Natural killer cell (primary cell): ENCODE data around the gene PHACTR3. TPM values are rescaled to one million over a fixed set of nuclear protein-coding genes. Genes with fewer than 3 reads are reported as not detected.

ENCODE experiments used
- ATAC-seq, 3 donors: fragments of 150-1000 bp in 2 of 3; fragments of 200-7000 bp in 1 of 3; cut with Tn5 transposase; 1 replicate in 1 of 3; 2 replicates in 2 of 3; pipeline ENCODE4 v1.10.0; 2021; ENCODE audit warnings: mild to moderate bottlenecking in 2 of 3, moderate library complexity in 2 of 3
- DNase-seq, 2 donors: peaks; one replicate each; pipeline versions ENCODE4 v3.0.0 to v3.0.0-alpha.2; 2013 to 2021; ENCODE audit warnings: mixed read lengths in 1 of 2
- H3K27ac ChIP-seq: one replicate; pipeline ENCODE4 v1.5.1; 2013; ENCODE audit warnings: mild to moderate bottlenecking, low read length
- H3K27me3 ChIP-seq: one replicate; pipeline ENCODE4 v1.6.1; 2013; ENCODE audit warnings: low read length; ENCODE audit not compliant: control insufficient read depth, insufficient read depth
- H3K36me3 ChIP-seq: one replicate; pipeline ENCODE4 v1.6.1; 2013; ENCODE audit warnings: low read length; ENCODE audit not compliant: control insufficient read depth, insufficient read depth
- H3K4me1 ChIP-seq: one replicate; pipeline ENCODE4 v1.6.1; 2013; ENCODE audit warnings: low read length; ENCODE audit not compliant: control insufficient read depth, insufficient read depth
- H3K4me3 ChIP-seq: one replicate; pipeline ENCODE4 v1.5.1; 2013; ENCODE audit warnings: low read length
- H3K9me3 ChIP-seq: one replicate; pipeline ENCODE4 v1.6.1; 2013; ENCODE audit warnings: low read length; ENCODE audit not compliant: control insufficient read depth, insufficient read depth
- H3K27ac Mint-ChIP-seq, 2 donors: one replicate each; pipeline ENCODE4 v1.8.0; 2022; ENCODE audit warnings: mild to moderate bottlenecking in 2 of 2, mixed read lengths in 2 of 2, moderate library complexity in 1 of 2
- H3K27me3 Mint-ChIP-seq, 2 donors: one replicate each; pipeline ENCODE4 v1.8.0; 2022; ENCODE audit warnings: low read depth in 2 of 2, mixed read lengths in 2 of 2
- H3K36me3 Mint-ChIP-seq: one replicate; pipeline ENCODE4 v1.8.0; 2022; ENCODE audit warnings: mixed read lengths
- H3K4me1 Mint-ChIP-seq, 2 donors: one replicate each; pipeline ENCODE4 v1.8.0; 2022; ENCODE audit warnings: mixed read lengths in 2 of 2
- H3K4me3 Mint-ChIP-seq: one replicate; pipeline ENCODE4 v1.8.0; 2022; ENCODE audit warnings: mild to moderate bottlenecking, moderate library complexity, mixed read lengths
- H3K9me3 Mint-ChIP-seq, 2 donors: one replicate each; pipeline ENCODE4 v1.8.0; 2022; ENCODE audit warnings: mixed read lengths in 2 of 2
- CTCF ChIP-seq: fragments of 200-600 bp; IDR thresholded peaks from one replicate; pipeline ENCODE4 v1.8.0; 2022; ENCODE audit warnings: antibody characterized with exemption
- WGBS: methylation state at CpG from one replicate; pipeline ENCODE4 v1.1.7; 2013; ENCODE audit warnings: missing lambda C conversion rate; ENCODE audit not compliant: insufficient coverage; 5-methylcytosine and 5-hydroxymethylcytosine counted together
- intact Hi-C: fragments of 100-400 bp; cut with micrococcal nuclease; formaldehyde crosslinking; loops from one replicate; pipeline ENCODE4 v1.14.2; 2022
- total RNA-seq, 4 donors: library from RNA; stranded (reverse); fragments of 120-200 nt in 1 of 4; gene quantifications; one replicate each; pipeline versions ENCODE4 v1.2.3 to v1.2.4, GENCODE V29; 2013 to 2022

PHACTR3 gene
- total RNA-seq, 3 donors from 2014 or later (not counting 1 experiment from before 2014, with no cell fraction given): not detected

GRCh38 chr20:59605601-59606364 lies 1.4 kb downstream of the PHACTR3 start:
- Histone ChIP-seq H3K4me1 (no peaks in the 10 kb centered on the region), H3K36me3 (no peaks in the 10 kb centered on the region), H3K27me3 (peaks cover 5% of the 10 kb centered on the region), H3K9me3 (no peaks in the 10 kb centered on the region), H3K4me3 (no peak overlapping the region), H3K27ac (no peak overlapping the region)
- H3K4me1 Mint-ChIP-seq: no peaks in the 10 kb centered on the region
- ATAC-seq: no peak
- peaks cover 33 to 46% of the 10 kb centered on the region in 2 donors for H3K27me3 Mint-ChIP-seq
- DNase-seq: no peak
- no peak for TF ChIP-seq CTCF
- no peaks in the 10 kb centered on the region for H3K9me3 Mint-ChIP-seq
- WGBS: 16% methylated on average over 17 of the region's 26 CpGs
- no peaks in the 10 kb centered on the region for H3K36me3 Mint-ChIP-seq
- H3K27ac Mint-ChIP-seq: no peak overlapping the region
- intact Hi-C loops: no loop called here
- H3K4me3 Mint-ChIP-seq: no peak overlapping the region

- peaks cover 5% of the 10 kb centered on the region for H3K27me3 ChIP-seq
- no peak overlapping the region for H3K4me3 Mint-ChIP-seq
These were observed 2.2 kb downstream of the PHACTR3 start for GRCh38 chr20:59606566-59606965.

GRCh38 chr20:59608396-59608795 lies 4.1 kb downstream of the PHACTR3 start:
- Mint-ChIP-seq H3K9me3 (no peaks in the 10 kb centered on the region), H3K36me3 (no peaks in the 10 kb centered on the region), H3K27me3 (peaks cover 26 to 37% of the 10 kb centered on the region in 2 donors), H3K4me1 (no peaks in the 10 kb centered on the region), H3K4me3 (no peak overlapping the region), H3K27ac (no peak overlapping the region)
- H3K27me3 ChIP-seq: peaks cover 4% of the 10 kb centered on the region
- no peak for DNase-seq
- no peak overlapping the region for H3K4me3 ChIP-seq
- H3K27ac ChIP-seq: no peak overlapping the region
- H3K9me3 ChIP-seq: no peaks in the 10 kb centered on the region
- no peaks in the 10 kb centered on the region for H3K36me3 ChIP-seq
- TF ChIP-seq CTCF: no peak
- ATAC-seq: no peak
- H3K4me1 ChIP-seq: no peaks in the 10 kb centered on the region
- intact Hi-C loops: no loop called here
- 84% methylated on average over 6 of the region's 6 CpGs for WGBS

More at GRCh38 chr20:59606566-59606965, 2.2 kb downstream of the PHACTR3 start:
- H3K4me1 Mint-ChIP-seq: no peaks in the 10 kb centered on the region
- DNase-seq: no peak
- Histone ChIP-seq H3K9me3 (no peaks in the 10 kb centered on the region), H3K4me1 (no peaks in the 10 kb centered on the region), H3K27ac (no peak overlapping the region), H3K4me3 (no peak overlapping the region), H3K36me3 (no peaks in the 10 kb centered on the region)
- peaks cover 33 to 46% of the 10 kb centered on the region in 2 donors for H3K27me3 Mint-ChIP-seq
- ATAC-seq: no peak
- no peaks in the 10 kb centered on the region for H3K9me3 Mint-ChIP-seq
- TF ChIP-seq CTCF: no peak
- no peak overlapping the region for H3K27ac Mint-ChIP-seq
- H3K36me3 Mint-ChIP-seq: no peaks in the 10 kb centered on the region
- intact Hi-C loops: no loop called here
- WGBS: 70% methylated on average over 4 of the region's 4 CpGs

GRCh38 chr20:59608871-59609270 lies 4.5 kb downstream of the PHACTR3 start:
- peaks cover 23 to 37% of the 10 kb centered on the region in 2 donors for H3K27me3 Mint-ChIP-seq
- intact Hi-C loops: no loop called here

More at GRCh38 chr20:59608871-59609270, 4.5 kb downstream of the PHACTR3 start:
- Histone ChIP-seq H3K4me3 (no peak overlapping the region), H3K4me1 (no peaks in the 10 kb centered on the region), H3K27ac (no peak overlapping the region), H3K9me3 (no peaks in the 10 kb centered on the region), H3K27me3 (peaks cover 2% of the 10 kb centered on the region), H3K36me3 (no peaks in the 10 kb centered on the region)
- Mint-ChIP-seq H3K27ac (no peak overlapping the region), H3K4me1 (no peaks in the 10 kb centered on the region), H3K4me3 (no peak overlapping the region), H3K36me3 (no peaks in the 10 kb centered on the region), H3K9me3 (no peaks in the 10 kb centered on the region)
- TF ChIP-seq CTCF: no peak
- ATAC-seq: no peak
- 79% methylated on average over 5 of the region's 5 CpGs for WGBS
- no peak for DNase-seq
